Inflammatory macrophage (primary cell): ENCODE results near the gene PCNX1.
A peak's percentile ranks its signal among the peaks of the same experiment; 100 is the strongest.
"Not testable (repeated sequence)": the region's sequence is repeated elsewhere in the genome, so short reads cannot be mapped to it uniquely, and the experiment has no call there.

Experiments used
- DNase-seq, 2 donors: peaks; one replicate each; pipeline ENCODE4 v3.0.0-alpha.2; 2020 to 2022

PCNX1 gene

GRCh38 chr14:71094722-71095121, 187.5 kb downstream of the PCNX1 start:
- DNase-seq: no peak

- no peak for DNase-seq
These were observed 189.7 kb downstream of the PCNX1 start for GRCh38 chr14:71096947-71097346.

- peak; percentile 60 to 67 for DNase-seq
These were observed 196.6 kb downstream of the PCNX1 start for GRCh38 chr14:71103662-71104484.

DNA sequence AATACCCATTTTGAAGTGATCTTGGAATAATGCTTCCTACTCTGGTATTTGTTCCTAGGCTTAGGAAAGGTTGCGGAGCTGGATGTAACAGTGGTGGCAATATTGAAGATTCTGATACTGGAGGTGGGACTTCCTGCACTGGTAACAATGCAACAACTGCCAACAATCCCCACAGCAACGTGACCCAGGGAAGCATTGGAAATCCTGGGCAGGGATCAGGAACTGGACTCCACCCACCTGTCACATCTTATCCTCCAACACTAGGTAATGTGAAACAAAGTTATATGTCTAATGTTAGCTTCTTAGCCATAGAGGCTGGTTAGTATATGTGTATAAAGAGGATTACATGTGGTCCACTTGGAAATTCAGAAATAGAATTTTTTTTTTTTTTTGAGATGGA, 197.9 kb downstream of the PCNX1 start:
- DNase-seq: no peak

DNA sequence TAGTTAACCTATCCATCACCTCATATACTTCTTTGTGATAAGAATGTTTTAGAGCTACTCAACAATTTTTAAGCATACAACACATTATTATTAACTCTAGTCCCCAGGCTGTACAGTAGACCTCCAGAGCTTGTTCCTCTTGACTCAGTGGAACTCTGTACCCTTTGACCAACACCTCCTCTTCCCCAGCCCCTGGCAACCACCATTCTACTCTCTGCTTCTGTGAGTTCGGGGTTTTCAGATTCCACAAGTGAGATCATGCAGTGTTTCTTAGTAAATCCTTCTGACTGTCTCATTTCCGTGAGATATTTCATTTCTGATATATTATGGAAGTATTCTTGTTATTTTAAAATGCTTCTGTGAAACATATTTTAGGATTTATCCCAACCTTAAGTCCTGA, 200.7 kb downstream of the PCNX1 start:
- DNase-seq: no peak

- DNase-seq: no peak
These were observed 201.3 kb downstream of the PCNX1 start for GRCh38 chr14:71108398-71109119.

DNA sequence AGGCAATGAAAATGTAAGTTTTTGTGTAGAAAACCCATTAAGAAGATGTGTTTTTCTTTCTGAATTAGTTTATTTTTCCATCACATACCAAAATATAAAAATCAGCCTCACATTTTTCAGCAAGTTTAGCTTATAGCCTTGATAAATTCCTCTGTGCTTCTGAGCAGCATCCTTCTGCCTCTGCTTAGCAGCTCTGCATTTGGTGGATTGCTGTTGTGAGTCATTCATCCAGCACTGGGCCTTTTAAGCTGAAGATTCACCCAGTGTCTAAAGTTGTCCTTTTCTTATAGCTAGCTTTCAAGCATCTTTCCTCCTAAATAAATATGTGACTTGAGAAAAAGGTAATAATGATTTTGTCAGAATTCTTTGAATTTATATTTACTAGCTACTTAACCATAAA, 206.1 kb downstream of the PCNX1 start:
- no peak for DNase-seq

- no peak for DNase-seq
These were observed 207.3 kb downstream of the PCNX1 start for GRCh38 chr14:71114565-71114964.

- no peak for DNase-seq
These were observed 208.0 kb downstream of the PCNX1 start for GRCh38 chr14:71115306-71115705.

- no peak for DNase-seq
These were observed 208.7 kb downstream of the PCNX1 start for GRCh38 chr14:71115821-71116567.

- no peak for DNase-seq
These were observed 209.4 kb downstream of the PCNX1 start for GRCh38 chr14:71116568-71117122.

GRCh38 chr14:71117839-71118743, 210.8 kb downstream of the PCNX1 start:
- peak in 1 of 2 donors; percentile 44 for DNase-seq

DNA sequence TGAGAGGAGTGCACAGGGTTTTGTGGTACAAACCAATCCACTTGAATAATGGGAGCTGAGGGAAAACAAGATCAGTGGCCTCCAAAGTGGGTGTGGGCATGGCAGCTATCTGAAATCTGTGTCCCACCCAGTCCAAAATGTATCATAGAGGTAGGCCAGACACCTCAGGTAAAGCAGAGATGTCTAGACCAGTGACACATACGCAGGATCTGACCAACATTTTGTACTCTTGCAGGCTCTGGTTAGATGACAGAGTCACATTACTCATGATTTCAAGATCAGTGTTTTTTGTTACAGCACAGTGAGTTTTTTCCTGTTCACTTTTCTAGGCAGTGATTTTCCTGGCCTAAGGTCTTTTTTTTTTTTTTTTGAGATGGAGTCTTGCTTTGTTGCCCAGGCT, 211.8 kb downstream of the PCNX1 start:
- no peak for DNase-seq

GRCh38 chr14:71119832-71120231, 212.6 kb downstream of the PCNX1 start:
- no peak for DNase-seq

DNA sequence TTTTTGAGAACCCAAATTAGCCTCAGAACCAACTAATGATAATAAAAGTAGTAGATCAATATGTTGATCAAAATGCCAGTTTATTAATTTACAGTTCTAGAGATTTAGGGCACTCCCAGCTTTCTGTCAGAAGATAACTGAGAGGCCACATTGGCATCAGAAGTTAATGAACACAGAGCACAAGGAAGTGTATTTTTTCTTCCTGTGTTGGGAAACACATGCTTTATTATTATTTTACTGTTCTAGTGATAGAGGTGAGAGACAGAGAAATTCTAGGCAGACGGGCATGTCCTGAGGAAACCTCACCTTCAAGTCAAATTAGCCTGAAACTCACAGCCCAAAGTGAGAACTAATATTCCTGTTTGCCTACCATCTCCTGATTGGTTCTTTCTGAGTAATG, 213.7 kb downstream of the PCNX1 start:
- DNase-seq: no peak

GRCh38 chr14:71121711-71122110, 214.5 kb downstream of the PCNX1 start:
- no peak for DNase-seq

DNA sequence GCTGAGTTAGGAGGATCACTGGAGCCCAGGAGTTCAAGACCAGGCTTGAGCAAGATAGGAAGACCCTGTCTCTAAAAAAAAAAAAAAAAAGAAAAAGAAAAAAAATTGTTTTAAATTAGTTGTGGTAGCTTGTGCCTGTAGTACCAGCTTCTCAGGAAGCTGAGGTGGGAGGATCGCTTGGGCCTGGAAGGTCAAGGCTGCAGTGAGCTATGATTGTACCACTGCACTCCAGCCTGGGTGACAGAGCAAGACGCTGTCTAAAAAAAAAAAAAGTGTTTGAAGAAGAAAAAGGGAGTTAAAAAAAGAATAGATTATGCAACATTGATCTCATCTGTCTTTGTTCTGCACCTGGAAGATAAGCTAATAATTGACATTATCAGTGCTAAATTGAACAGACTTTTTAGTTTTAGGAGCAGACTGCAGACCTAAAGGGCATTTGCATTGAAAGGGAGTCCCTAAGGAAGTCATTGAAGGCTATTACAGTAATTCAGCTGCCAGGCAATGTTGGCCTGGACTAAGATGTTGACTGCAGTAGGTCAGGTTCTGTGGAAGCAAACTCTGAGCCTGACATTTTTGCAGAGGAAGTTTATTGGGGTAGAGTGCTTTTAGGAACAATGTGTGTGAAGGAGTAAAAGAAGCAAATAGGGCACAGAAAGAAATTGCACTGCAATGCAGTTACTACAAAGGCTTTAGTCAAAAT, 215.8 kb downstream of the PCNX1 start:
- DNase-seq: no peak

GRCh38 chr14:71123579-71124135, 216.4 kb downstream of the PCNX1 start:
- DNase-seq: no peak

DNA sequence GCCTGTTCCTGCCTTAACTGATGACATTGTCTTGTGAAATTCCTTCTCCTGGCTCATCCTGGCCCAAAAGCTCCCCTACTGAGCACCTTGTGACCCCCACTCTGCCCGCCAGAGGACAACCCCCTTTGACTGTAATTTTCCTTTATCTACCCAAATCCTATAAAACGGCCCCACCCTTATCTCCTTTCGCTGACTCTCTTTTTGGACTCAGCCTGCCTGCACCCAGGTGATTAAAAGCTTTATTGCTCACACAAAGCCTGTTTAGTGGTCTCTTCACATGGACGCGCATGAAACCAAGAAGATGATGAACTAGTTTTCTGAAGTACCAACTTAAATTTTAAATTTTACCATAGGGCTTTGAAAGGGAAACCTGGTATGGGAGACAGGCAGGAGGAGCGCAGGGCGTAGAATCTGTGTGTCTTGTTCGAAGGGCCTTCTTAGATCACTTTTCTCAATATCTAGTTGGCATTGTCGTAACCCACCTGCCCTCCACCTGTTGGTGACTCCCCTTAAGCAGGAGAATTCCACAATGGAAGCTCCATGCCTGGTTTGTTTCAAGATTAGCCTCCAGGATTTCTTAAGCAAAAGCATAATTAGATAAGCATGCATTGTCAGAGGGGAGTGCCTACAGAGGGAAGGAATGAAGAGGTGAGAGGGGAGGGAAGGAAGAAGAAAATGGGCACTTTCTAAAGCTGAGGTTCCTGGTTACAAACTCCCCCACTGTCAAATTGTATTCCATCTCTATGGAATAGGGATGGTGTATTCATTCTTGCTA, 222.6 kb downstream of the PCNX1 start:
- not testable (repeated sequence) for DNase-seq
